GM12878 (cell line): ENCODE measurements around the gene NFATC2. TPM values are rescaled to one million over a fixed set of nuclear protein-coding genes. Genes with fewer than 3 reads are reported as not detected.

Source experiments
- ATAC-seq: fragments of 200-7000 bp; cut with Tn5 transposase; 3 replicates; pipeline ENCODE4 v1.9.1; 2020; ENCODE audit warnings: mild to moderate bottlenecking, moderate library complexity
- BruUV-seq: library from RNA; stranded (reverse); fragments of 400-500 nt; replicated peaks from 2 replicates; lab custom pipeline; 2021; lab: Mats Ljungman, UMichigan
- CTCF ChIA-PET: fragments of 300-600 bp; sonication (Branson Sonifier 250); formaldehyde crosslinking; extraction: SDS; loops from one replicate; lab custom pipeline; 2021; ENCODE audit warnings: inconsistent platforms; lab: Yijun Ruan, JAX
- POLR2A ChIA-PET: fragments of 350-600 bp; formaldehyde crosslinking; extraction: SDS; loops from one replicate; lab custom pipeline; 2021; ENCODE audit warnings: inconsistent platforms; lab: Charles Lee
- RAD21 ChIA-PET: fragments of 300-600 bp; sonication (Branson Sonifier 250); formaldehyde crosslinking; loops from one replicate; lab custom pipeline; 2023; ENCODE audit warnings: antibody characterized with exemption; ENCODE audit not compliant: unreplicated experiment; lab: Charles Lee
- SMC1A ChIA-PET: fragments of 300-600 bp; sonication (Branson Sonifier 250); formaldehyde crosslinking; loops from one replicate; lab custom pipeline; 2023; ENCODE audit not compliant: unreplicated experiment, uncharacterized antibody; lab: Charles Lee
- DNase-seq: peaks from one replicate; pipeline ENCODE4 v3.0.0-alpha.2; 2011; ENCODE audit warnings: low read depth, low spot score
- FAIRE-seq: peaks from 3 replicates; lab custom pipeline; 2011; peaks lifted over from hg19 to GRCh38; lab: Jason Lieb, UNC
- H2AFZ ChIP-seq: 2 replicates; pipeline ENCODE4 v1.6.0; 2011; ENCODE audit warnings: low read depth, low read length, control low read depth; ENCODE audit not compliant: control insufficient read depth
- H3K27ac ChIP-seq: 2 replicates; pipeline ENCODE4 v1.5.1; 2011; ENCODE audit warnings: control low read depth; ENCODE audit not compliant: control insufficient read depth, insufficient read depth
- H3K27me3 ChIP-seq, 2 experiments: replicated peaks in 1 of 2; 2 replicates each; pipeline versions ENCODE4 v1.6.0 to v1.6.1; 2011; ENCODE audit warnings: low read length in 1 of 2; ENCODE audit not compliant: control insufficient read depth in 2 of 2, insufficient read depth in 2 of 2
- H3K36me3 ChIP-seq, 2 experiments: 2 replicates each; pipeline ENCODE4 v1.5.1; 2011; ENCODE audit warnings: low read length in 1 of 2; ENCODE audit not compliant: control insufficient read depth in 2 of 2, insufficient read depth in 2 of 2
- H3K4me1 ChIP-seq: 2 replicates; pipeline ENCODE4 v1.6.1; 2011; ENCODE audit warnings: mild to moderate bottlenecking, low read length, moderate library complexity, mixed read lengths; ENCODE audit not compliant: control insufficient read depth, insufficient read depth
- H3K4me2 ChIP-seq: 2 replicates; pipeline ENCODE4 v1.6.0; 2011; ENCODE audit warnings: control low read depth; ENCODE audit not compliant: control insufficient read depth, insufficient read depth
- H3K4me3 ChIP-seq: fragments of 200-600 bp; sonication (generic); 2 replicates; pipeline ENCODE4 v1.5.1; 2016
- H3K79me2 ChIP-seq: 2 replicates; pipeline ENCODE4 v1.6.0; 2011; ENCODE audit warnings: low read length; ENCODE audit not compliant: control insufficient read depth, insufficient read depth
- H3K9ac ChIP-seq: 2 replicates; pipeline ENCODE4 v1.8.0; 2011; ENCODE audit warnings: low read length, control low read depth, mixed read lengths; ENCODE audit not compliant: control insufficient read depth, insufficient read depth
- H3K9me3 ChIP-seq: replicated peaks from 3 replicates; pipeline ENCODE4 v1.5.1; 2011; ENCODE audit warnings: mild to moderate bottlenecking, low read length; ENCODE audit not compliant: control insufficient read depth, insufficient read depth
- H4K20me1 ChIP-seq: 2 replicates; pipeline ENCODE4 v1.6.0; 2011; ENCODE audit not compliant: control insufficient read depth, insufficient read depth
- ATF7 ChIP-seq: fragments of 450-650 bp; IDR thresholded peaks from 2 replicates; pipeline ENCODE4 v1.6.1; 2016; ENCODE audit warnings: low read depth, mild to moderate bottlenecking
- ETV6 ChIP-seq, 2 experiments: fragments of 450-650 bp in 1 of 2; IDR thresholded peaks in 1 of 2; conservative IDR thresholded peaks in 1 of 2; 2 replicates each; pipeline ENCODE4 v1.6.1; 2014; ENCODE audit warnings: antibody characterized with exemption in 1 of 2, borderline replicate concordance in 1 of 2, low read depth in 1 of 2, mild to moderate bottlenecking in 1 of 2, moderate library complexity in 1 of 2
- FOS ChIP-seq: IDR thresholded peaks from 3 replicates; pipeline ENCODE4 v1.6.1; 2011; ENCODE audit warnings: borderline replicate concordance; ENCODE audit not compliant: insufficient read length; ENCODE audit errors: extremely low read depth
- HDGF ChIP-seq: fragments of 450-650 bp; IDR thresholded peaks from 2 replicates; pipeline ENCODE4 v1.6.1; 2016; ENCODE audit warnings: antibody characterized with exemption
- IKZF1 ChIP-seq: fragments of 450-650 bp; conservative IDR thresholded peaks from 2 replicates; pipeline ENCODE4 v1.6.1; 2017; ENCODE audit warnings: antibody characterized with exemption, mild to moderate bottlenecking
- MYC ChIP-seq: IDR thresholded peaks from 2 replicates; pipeline ENCODE4 v1.6.1; 2011; ENCODE audit warnings: mild to moderate bottlenecking, low read length, moderate library complexity, inconsistent platforms; ENCODE audit not compliant: insufficient read depth, insufficient replicate concordance, insufficient read length, severe bottlenecking
- PML ChIP-seq: IDR thresholded peaks from 2 replicates; pipeline ENCODE4 v1.6.1; 2012; ENCODE audit warnings: low read length, inconsistent platforms
- POU2F2 ChIP-seq: IDR thresholded peaks from 3 replicates; pipeline ENCODE4 v1.6.1; 2011; ENCODE audit warnings: low read depth, mild to moderate bottlenecking, low read length, borderline replicate concordance
- RCOR1 ChIP-seq: conservative IDR thresholded peaks from 2 replicates; pipeline ENCODE4 v1.6.1; 2012; ENCODE audit warnings: low read depth, low read length, improper control_type of control experiment
- RELA ChIP-seq: fragments of 450-650 bp; IDR thresholded peaks from 2 replicates; pipeline ENCODE4 v1.8.0; 2014; ENCODE audit warnings: borderline replicate concordance; ENCODE audit not compliant: partially characterized antibody
- SREBF1 ChIP-seq: IDR thresholded peaks from 2 replicates; pipeline ENCODE4 v1.6.1; 2012; ENCODE audit warnings: mild to moderate bottlenecking, low read length
- SUPT20H ChIP-seq: IDR thresholded peaks from 2 replicates; pipeline ENCODE4 v1.6.1; 2011; ENCODE audit warnings: low read depth, mild to moderate bottlenecking, low read length, moderate library complexity, borderline replicate concordance; ENCODE audit not compliant: control insufficient read depth
- SUZ12 ChIP-seq: fragments of 200-600 bp; sonication (generic); IDR thresholded peaks from one replicate; pipeline ENCODE4 v1.6.1; 2018; ENCODE audit warnings: antibody characterized with exemption, mild to moderate bottlenecking; ENCODE audit not compliant: unreplicated experiment
- ZBED1 ChIP-seq: IDR thresholded peaks from 2 replicates; pipeline ENCODE4 v1.6.1; 2016; ENCODE audit warnings: borderline replicate concordance
- WGBS: methylation state at CpG from one replicate; pipeline ENCODE4 v1.1.6; 2016; ENCODE audit warnings: low lambda C conversion rate; ENCODE audit not compliant: insufficient replicate concordance, insufficient coverage; ENCODE audit errors: missing lambda C conversion rate; 5-methylcytosine and 5-hydroxymethylcytosine counted together
- in situ Hi-C: fragments of 300-500 bp; cut with MboI; formaldehyde crosslinking; loops from 9 replicates; pipeline ENCODE4 v1.14.3; 2018; ENCODE audit warnings: mixed read lengths
- intact Hi-C: fragments of 100-400 bp; cut with micrococcal nuclease; formaldehyde crosslinking; loops from one replicate; pipeline ENCODE4 v1.14.2; 2022; ENCODE audit not compliant: unreplicated experiment
- polyA plus RNA-seq, 11 experiments: library from polyadenylated mRNA; depleted of rRNA in 4 of 11; unstranded in 6 of 11; stranded (reverse) in 5 of 11; fragments of >200 nt; fragmentation: Nextera tagmentation in 4 of 11; fragmentation: Illumina TruSeq in 1 of 11; extraction: Ambion mirVana in 4 of 11; extraction: Trizol in 1 of 11; gene quantifications; 1 replicate in 1 of 11; 2 replicates in 10 of 11; pipeline versions ENCODE4 v1.2.1 to v1.2.3, GENCODE V29; 2011 to 2016; ENCODE audit warnings: inconsistent platforms in 2 of 11, missing spikeins in 2 of 11, low read depth in 1 of 11
- total RNA-seq, 4 experiments: library from RNA; depleted of rRNA in 3 of 4; stranded (reverse); fragments of >200 nt in 3 of 4; fragmentation: Illumina TruSeq in 1 of 4; extraction: Trizol in 1 of 4; gene quantifications; 2 replicates each; pipeline versions ENCODE4 v1.2.1 to v1.2.3, GENCODE V29; 2013 to 2021
- TF ChIP-seq, protein P1 (sequence below): fragments of 450-650 bp; IDR thresholded peaks from 2 replicates; pipeline ENCODE4 v1.6.1; 2017; ENCODE audit warnings: borderline replicate concordance
- TF ChIP-seq, protein P2 (sequence below): fragments of 450-650 bp; IDR thresholded peaks from 2 replicates; pipeline ENCODE4 v1.6.1; 2016; ENCODE audit warnings: mild to moderate bottlenecking
- TF ChIP-seq, protein P3 (sequence below): fragments of 450-650 bp; conservative IDR thresholded peaks from 2 replicates; pipeline ENCODE4 v1.6.1; 2017; ENCODE audit warnings: mild to moderate bottlenecking, moderate library complexity

NFATC2 gene
- total and polyA plus RNA-seq, 10 of the 15 experiments (the other 5 are each of a cell fraction or from before 2014, with no cell fraction given), result 3.3 to 20.0 (median 7.3) TPM

DNA sequence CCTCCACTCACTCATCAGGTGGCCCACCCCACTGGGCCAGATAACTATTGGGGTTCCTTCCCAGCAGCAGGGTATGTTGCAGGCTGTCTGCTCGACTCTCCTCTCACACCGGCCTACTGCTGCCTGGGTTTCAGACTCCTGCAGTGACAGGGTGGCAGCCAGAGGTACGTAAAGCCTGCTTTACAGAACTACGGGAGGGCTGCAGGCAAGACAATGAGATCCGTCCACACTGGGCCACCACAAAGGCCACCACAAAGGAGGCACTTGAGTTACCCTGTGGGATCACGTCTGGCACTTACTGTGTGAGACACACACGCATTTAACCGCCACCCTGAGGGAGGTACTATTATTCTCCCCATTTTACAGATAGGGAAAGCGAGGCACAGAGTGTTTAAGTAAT is 78.5 kb downstream of the NFATC2 start (continued):
- TF ChIP-seq SREBF1, result no peak
- no peak for TF ChIP-seq ATF7
- no peak for TF ChIP-seq MYC
- no peak for TF ChIP-seq PML
- TF ChIP-seq, protein P1, sequence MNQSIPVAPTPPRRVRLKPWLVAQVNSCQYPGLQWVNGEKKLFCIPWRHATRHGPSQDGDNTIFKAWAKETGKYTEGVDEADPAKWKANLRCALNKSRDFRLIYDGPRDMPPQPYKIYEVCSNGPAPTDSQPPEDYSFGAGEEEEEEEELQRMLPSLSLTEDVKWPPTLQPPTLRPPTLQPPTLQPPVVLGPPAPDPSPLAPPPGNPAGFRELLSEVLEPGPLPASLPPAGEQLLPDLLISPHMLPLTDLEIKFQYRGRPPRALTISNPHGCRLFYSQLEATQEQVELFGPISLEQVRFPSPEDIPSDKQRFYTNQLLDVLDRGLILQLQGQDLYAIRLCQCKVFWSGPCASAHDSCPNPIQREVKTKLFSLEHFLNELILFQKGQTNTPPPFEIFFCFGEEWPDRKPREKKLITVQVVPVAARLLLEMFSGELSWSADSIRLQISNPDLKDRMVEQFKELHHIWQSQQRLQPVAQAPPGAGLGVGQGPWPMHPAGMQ, result no peak
- TF ChIP-seq ZBED1, result no peak
- TF ChIP-seq SUPT20H, result no peak
- no peak for TF ChIP-seq POU2F2
- TF ChIP-seq, all 136 proteins: peak for 0

DNA sequence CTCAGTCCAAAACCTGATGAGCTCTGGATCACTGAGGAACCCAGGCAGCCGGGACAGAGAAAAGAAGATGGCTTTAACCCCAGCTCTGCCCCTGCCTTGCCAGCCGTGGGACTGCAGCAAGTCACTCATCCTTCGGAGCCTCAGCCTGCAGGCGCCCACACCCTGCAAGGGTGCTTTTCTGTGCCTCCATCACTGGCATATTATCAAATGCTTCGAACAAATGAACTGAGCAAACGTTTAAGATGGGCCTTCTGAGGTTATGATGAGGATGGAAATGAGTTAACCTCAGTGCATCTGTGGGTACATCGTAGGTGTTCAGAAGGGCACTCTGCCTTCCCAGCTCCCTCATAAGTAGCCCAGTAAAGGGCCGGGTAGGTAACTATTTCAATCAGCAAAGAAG is 79.0 kb downstream of the NFATC2 start:
- Histone ChIP-seq H4K20me1 (no peaks in the 10 kb centered on the region), H3K27me3 (no peaks in the 10 kb centered on the region), H3K79me2 (no peaks in the 10 kb centered on the region), H3K36me3 (peaks cover 10 to 17% of the 10 kb centered on the region in 2 experiments), H3K4me3 (no peak overlapping the region), H3K9me3 (no peaks in the 10 kb centered on the region; the same call in 2 of the 3 replicates), H2AFZ (no peak overlapping the region)
- 70% methylated on average over 8 of the region's 8 CpGs for WGBS
- DNase-seq, result no peak
- ATAC-seq, result no peak
- ChIA-PET CTCF (interaction anchor here (1.2 kb wide), 1 partner anchor 48 kb away, joined by 3 read pairs; no protein-coding TSS in a partner anchor), SMC1A (no interaction called here)
- no peak for FAIRE-seq
- TF ChIP-seq, protein P2, sequence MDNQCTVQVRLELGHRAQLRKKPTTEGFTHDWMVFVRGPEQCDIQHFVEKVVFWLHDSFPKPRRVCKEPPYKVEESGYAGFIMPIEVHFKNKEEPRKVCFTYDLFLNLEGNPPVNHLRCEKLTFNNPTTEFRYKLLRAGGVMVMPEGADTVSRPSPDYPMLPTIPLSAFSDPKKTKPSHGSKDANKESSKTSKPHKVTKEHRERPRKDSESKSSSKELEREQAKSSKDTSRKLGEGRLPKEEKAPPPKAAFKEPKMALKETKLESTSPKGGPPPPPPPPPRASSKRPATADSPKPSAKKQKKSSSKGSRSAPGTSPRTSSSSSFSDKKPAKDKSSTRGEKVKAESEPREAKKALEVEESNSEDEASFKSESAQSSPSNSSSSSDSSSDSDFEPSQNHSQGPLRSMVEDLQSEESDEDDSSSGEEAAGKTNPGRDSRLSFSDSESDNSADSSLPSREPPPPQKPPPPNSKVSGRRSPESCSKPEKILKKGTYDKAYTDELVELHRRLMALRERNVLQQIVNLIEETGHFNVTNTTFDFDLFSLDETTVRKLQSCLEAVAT, result no peak
- TF ChIP-seq FOS, result no peak
- no peak for TF ChIP-seq HDGF
- no peak for TF ChIP-seq ETV6 (conservative IDR thresholded peaks at IDR 0.05 in 1 of 2, IDR thresholded peaks at IDR 0.05 in 1 of 2; ENCODE audit: borderline replicate concordance in 1 of 2, low read depth in 1 of 2)
- TF ChIP-seq RELA, result no peak
- TF ChIP-seq SUZ12, result no peak
- TF ChIP-seq RCOR1, result no peak
- TF ChIP-seq IKZF1, result no peak
- TF ChIP-seq, protein P3, sequence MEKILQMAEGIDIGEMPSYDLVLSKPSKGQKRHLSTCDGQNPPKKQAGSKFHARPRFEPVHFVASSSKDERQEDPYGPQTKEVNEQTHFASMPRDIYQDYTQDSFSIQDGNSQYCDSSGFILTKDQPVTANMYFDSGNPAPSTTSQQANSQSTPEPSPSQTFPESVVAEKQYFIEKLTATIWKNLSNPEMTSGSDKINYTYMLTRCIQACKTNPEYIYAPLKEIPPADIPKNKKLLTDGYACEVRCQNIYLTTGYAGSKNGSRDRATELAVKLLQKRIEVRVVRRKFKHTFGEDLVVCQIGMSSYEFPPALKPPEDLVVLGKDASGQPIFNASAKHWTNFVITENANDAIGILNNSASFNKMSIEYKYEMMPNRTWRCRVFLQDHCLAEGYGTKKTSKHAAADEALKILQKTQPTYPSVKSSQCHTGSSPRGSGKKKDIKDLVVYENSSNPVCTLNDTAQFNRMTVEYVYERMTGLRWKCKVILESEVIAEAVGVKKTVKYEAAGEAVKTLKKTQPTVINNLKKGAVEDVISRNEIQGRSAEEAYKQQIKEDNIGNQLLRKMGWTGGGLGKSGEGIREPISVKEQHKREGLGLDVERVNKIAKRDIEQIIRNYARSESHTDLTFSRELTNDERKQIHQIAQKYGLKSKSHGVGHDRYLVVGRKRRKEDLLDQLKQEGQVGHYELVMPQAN, result no peak
- TF ChIP-seq, all 136 proteins: peak for 0
- Histone ChIP-seq H3K4me2 (no peak overlapping the region), H3K27ac (no peak overlapping the region), H3K4me1 (peaks cover 16% of the 10 kb centered on the region), H3K9ac (no peak overlapping the region)
- intact Hi-C loops (loop anchor here (5.0 kb wide), 2 partner anchors 76 to 79 kb away; partner anchors contain the start of gene NFATC2), in situ Hi-C loops (no loop called here)
- ChIA-PET RAD21 (interaction anchor here (1.2 kb wide), 1 partner anchor 131 kb away, joined by 3 read pairs; no protein-coding TSS in a partner anchor), POLR2A (interaction anchor here (0.6 kb wide), 1 partner anchor 9 kb away, joined by 6 read pairs; no protein-coding TSS in a partner anchor)
- BruUV-seq, result no TSS peak
